A549 (cell line): ENCODE measurements around the gene TMEM120A. TPM values are rescaled to one million over a fixed set of nuclear protein-coding genes. Genes with fewer than 3 reads are reported as not detected.

ENCODE experiments used
- ATAC-seq, 2 experiments: fragments of 200-7000 bp in 1 of 2; fragments of >200 bp in 1 of 2; cut with Nextera tagmentation in 1 of 2; cut with Tn5 transposase in 1 of 2; 3 replicates each; pipeline versions ENCODE4 v1.8.0 to v1.9.1; 2018 to 2020; ENCODE audit warnings: mild to moderate bottlenecking in 1 of 2, moderate library complexity in 1 of 2
- CTCF ChIA-PET: fragments of 300-600 bp; sonication (Branson Sonifier 250); formaldehyde crosslinking; extraction: SDS; loops from one replicate; lab custom pipeline; 2021; ENCODE audit warnings: antibody characterized with exemption, inconsistent platforms; lab: Yijun Ruan, JAX
- POLR2A ChIA-PET: fragments of 350-600 bp; formaldehyde crosslinking; extraction: SDS; loops from one replicate; lab custom pipeline; 2021; ENCODE audit warnings: antibody characterized with exemption, inconsistent platforms; lab: Yijun Ruan, JAX
- DNase-seq, 2 experiments: peaks; one replicate each; pipeline versions ENCODE4 v3.0.0 to v3.0.0-alpha.2; 2011 to 2016; ENCODE audit warnings: low read depth in 1 of 2, low spot score in 1 of 2
- FAIRE-seq: peaks from 2 replicates; lab custom pipeline; 2011; peaks lifted over from hg19 to GRCh38; lab: Jason Lieb, UNC
- H3K27ac ChIP-seq, 2 experiments: fragments of >200 bp; sonication (Bioruptor Twin); formaldehyde crosslinking; 3 replicates each; pipeline ENCODE4 v1.5.1; 2016 to 2017
- H3K4me1 ChIP-seq: fragments of >200 bp; sonication (Bioruptor Twin); formaldehyde crosslinking; 3 replicates; pipeline ENCODE4 v1.6.1; 2016
- H3K4me2 ChIP-seq: fragments of >200 bp; sonication (Bioruptor Twin); formaldehyde crosslinking; 3 replicates; pipeline ENCODE4 v1.6.1; 2016
- H3K4me3 ChIP-seq: fragments of >200 bp; sonication (Bioruptor Twin); formaldehyde crosslinking; 3 replicates; pipeline ENCODE4 v1.5.1; 2016
- H3K9me3 ChIP-seq: fragments of >200 bp; sonication (Bioruptor Twin); formaldehyde crosslinking; 3 replicates; pipeline ENCODE4 v1.6.1; 2016
- BCL3 ChIP-seq: fragments of >200 bp; sonication (Bioruptor Twin); formaldehyde crosslinking; IDR thresholded peaks from 3 replicates; pipeline ENCODE4 v1.6.1; 2016
- CBX2 ChIP-seq: fragments of 200-600 bp; sonication (generic); IDR thresholded peaks from 2 replicates; pipeline ENCODE4 v1.6.1; 2016; ENCODE audit warnings: low read depth, mild to moderate bottlenecking, borderline replicate concordance
- CEBPB ChIP-seq, 2 experiments: fragments of >200 bp in 1 of 2; sonication (Bioruptor Twin) in 1 of 2; formaldehyde crosslinking in 1 of 2; IDR thresholded peaks; 2 replicates each; pipeline ENCODE4 v1.6.1; 2012 to 2016
- CHD4 ChIP-seq: fragments of 200-600 bp; sonication (generic); IDR thresholded peaks from 2 replicates; pipeline ENCODE4 v1.6.1; 2016; ENCODE audit warnings: antibody characterized with exemption, mild to moderate bottlenecking, borderline replicate concordance
- EHF ChIP-seq: fragments of 250-450 bp; sonication (Bioruptor Pico); IDR thresholded peaks from 2 replicates; pipeline ENCODE4 v1.5.0; 2020; ENCODE audit warnings: mild to moderate bottlenecking
- ESRRA ChIP-seq: fragments of 150-350 bp; IDR thresholded peaks from 2 replicates; pipeline ENCODE4 v1.6.1; 2014; ENCODE audit warnings: mild to moderate bottlenecking, low read length, borderline replicate concordance
- FOXS1 ChIP-seq: fragments of 250-450 bp; sonication (Bioruptor Pico); IDR thresholded peaks from 2 replicates; pipeline ENCODE4 v1.5.0; 2020; ENCODE audit warnings: mild to moderate bottlenecking, moderate library complexity
- HDAC2 ChIP-seq: fragments of 200-600 bp; sonication (generic); IDR thresholded peaks from 2 replicates; pipeline ENCODE4 v1.6.1; 2016
- HEYL ChIP-seq: fragments of 250-450 bp; sonication (Bioruptor Pico); IDR thresholded peaks from 2 replicates; pipeline ENCODE4 v1.8.0; 2021; ENCODE audit warnings: mild to moderate bottlenecking, moderate library complexity
- HOXA7 ChIP-seq: fragments of 250-450 bp; sonication (Bioruptor Pico); IDR thresholded peaks from 2 replicates; pipeline ENCODE4 v1.5.0; 2020; ENCODE audit warnings: mild to moderate bottlenecking, moderate library complexity
- HOXB5 ChIP-seq: fragments of 250-450 bp; sonication (Bioruptor Pico); IDR thresholded peaks from 2 replicates; pipeline ENCODE4 v1.5.0; 2020; ENCODE audit warnings: mild to moderate bottlenecking, moderate library complexity
- JUN ChIP-seq, 2 experiments: fragments of >200 bp; sonication (Bioruptor Twin); formaldehyde crosslinking; IDR thresholded peaks; 2 replicates in 1 of 2; 3 replicates in 1 of 2; pipeline ENCODE4 v1.6.1; 2016 to 2017
- JUNB ChIP-seq: fragments of >200 bp; sonication (Bioruptor Twin); formaldehyde crosslinking; IDR thresholded peaks from 2 replicates; pipeline ENCODE4 v1.6.1; 2016
- KDM1A ChIP-seq: fragments of 200-600 bp; sonication (generic); IDR thresholded peaks from 2 replicates; pipeline ENCODE4 v1.6.1; 2016; ENCODE audit warnings: low read depth, mild to moderate bottlenecking
- MAFK ChIP-seq: fragments of 450-650 bp; IDR thresholded peaks from 2 replicates; pipeline ENCODE4 v1.6.1; 2014; ENCODE audit not compliant: partially characterized antibody
- MAX ChIP-seq: IDR thresholded peaks from 2 replicates; pipeline ENCODE4 v1.6.1; 2012
- MYC ChIP-seq: IDR thresholded peaks from 2 replicates; pipeline ENCODE4 v1.6.1; 2012; ENCODE audit warnings: mild to moderate bottlenecking, inconsistent platforms, low read length, improper control_type of control experiment, borderline replicate concordance
- NFE2L2 ChIP-seq: fragments of 150-350 bp; conservative IDR thresholded peaks from 2 replicates; pipeline ENCODE4 v1.6.1; 2014; ENCODE audit warnings: low read length
- NR3C1 ChIP-seq: fragments of >200 bp; sonication (Bioruptor Twin); formaldehyde crosslinking; IDR thresholded peaks from 3 replicates; pipeline ENCODE4 v1.6.1; 2017
- RAD21 ChIP-seq, 2 experiments: fragments of >200 bp in 1 of 2; sonication (Bioruptor Twin) in 1 of 2; formaldehyde crosslinking in 1 of 2; IDR thresholded peaks in 1 of 2; conservative IDR thresholded peaks in 1 of 2; 2 replicates in 1 of 2; 3 replicates in 1 of 2; pipeline ENCODE4 v1.6.1; 2012 to 2018; ENCODE audit warnings: inconsistent platforms in 1 of 2
- RARB ChIP-seq: fragments of 250-450 bp; sonication (Bioruptor Pico); IDR thresholded peaks from 2 replicates; pipeline ENCODE4 v1.8.0; 2021; ENCODE audit warnings: mild to moderate bottlenecking, moderate library complexity
- RFX5 ChIP-seq: fragments of 450-650 bp; IDR thresholded peaks from 2 replicates; pipeline ENCODE4 v1.7.1; 2014; ENCODE audit warnings: antibody characterized with exemption, mild to moderate bottlenecking, moderate library complexity
- SREBF2 ChIP-seq: fragments of 450-650 bp; IDR thresholded peaks from 2 replicates; pipeline ENCODE4 v1.6.1; 2014; ENCODE audit warnings: mild to moderate bottlenecking, moderate library complexity
- ZC3H11A ChIP-seq: fragments of 450-650 bp; IDR thresholded peaks from 2 replicates; pipeline ENCODE4 v1.6.1; 2014; ENCODE audit warnings: antibody characterized with exemption, mild to moderate bottlenecking
- ZNF302 ChIP-seq: fragments of 250-450 bp; sonication (Bioruptor Pico); IDR thresholded peaks from 2 replicates; pipeline ENCODE4 v1.9.0; 2021; ENCODE audit warnings: inconsistent platforms, mild to moderate bottlenecking, moderate library complexity
- WGBS: methylation state at CpG from one replicate; pipeline ENCODE4 v1.1.6; 2017; ENCODE audit errors: missing lambda C conversion rate; 5-methylcytosine and 5-hydroxymethylcytosine counted together
- polyA plus RNA-seq, 4 experiments: library from polyadenylated mRNA; depleted of rRNA in 3 of 4; stranded (reverse); fragments of >200 nt; fragmentation: RNase III in 1 of 4; extraction: RNeasy Plus Mini Kit Qiagen cat#74134 plus additional on column Dnase treatment in 1 of 4; gene quantifications; 2 replicates in 3 of 4; 3 replicates in 1 of 4; pipeline ENCODE4 v1.2.3, GENCODE V29; 2011 to 2017
- TF ChIP-seq, protein P1 (sequence below): fragments of 450-650 bp; IDR thresholded peaks from 2 replicates; pipeline ENCODE4 v1.6.1; 2014; ENCODE audit warnings: antibody characterized with exemption
- TF ChIP-seq, protein P2 (sequence below): IDR thresholded peaks from 2 replicates; pipeline ENCODE4 v1.6.1; 2012; ENCODE audit warnings: low read depth, borderline replicate concordance

Gene TMEM120A
- polyA plus RNA-seq, 2 of the 4 experiments (the other 2 are of a cell fraction) = 46.0 to 53.8 TPM

GRCh38 chr7:75981453-75982305 is 12.7 kb downstream of the TMEM120A start:
- no peak for TF ChIP-seq HOXA7 (CRISPR knock-in tag)
- no peak for TF ChIP-seq JUN (IDR thresholded peaks at IDR 0.05)
- no peak for TF ChIP-seq HDAC2
- TF ChIP-seq NFE2L2 = no peak
- TF ChIP-seq ZNF302 (CRISPR knock-in tag) = no peak
- TF ChIP-seq KDM1A = no peak
- no peak for TF ChIP-seq NR3C1
- no peak for TF ChIP-seq HOXB5 (CRISPR knock-in tag)
- TF ChIP-seq MAFK = no peak
- TF ChIP-seq MYC = no peak
- no peak for TF ChIP-seq EHF (CRISPR knock-in tag)
- TF ChIP-seq SREBF2 = no peak
- TF ChIP-seq CEBPB (IDR thresholded peaks at IDR 0.05) = no peak
- no peak for TF ChIP-seq MAX
- no peak for TF ChIP-seq BCL3
- POLR2A ChIA-PET = no interaction called here
- 83% methylated on average over 33 of the region's 38 CpGs for WGBS
- Histone ChIP-seq H3K4me1 (peaks cover 15% of the 10 kb centered on the region), H3K4me2 (no peak overlapping the region), H3K9me3 (no peaks in the 10 kb centered on the region), H3K27ac (no peak overlapping the region), H3K4me3 (no peak overlapping the region)
- ATAC-seq (peak in 1 of 2 experiments; percentile 2; a peak in 1 of 6 replicates), FAIRE-seq (no peak), DNase-seq (no peak)
- CTCF ChIA-PET = interaction anchor here (0.5 to 1.4 kb wide), 6 partner anchors 10 to 149 kb away, joined by 3 read pairs; no protein-coding TSS in a partner anchor

- ChIA-PET POLR2A (no interaction called here), CTCF (interaction anchor here (0.5 to 1.4 kb wide), 3 partner anchors 35 to 150 kb away, joined by 3 read pairs; no protein-coding TSS in a partner anchor)
- Histone ChIP-seq H3K4me3 (no peak overlapping the region), H3K27ac (no peak overlapping the region), H3K4me1 (peaks cover 15% of the 10 kb centered on the region), H3K4me2 (no peak overlapping the region), H3K9me3 (no peaks in the 10 kb centered on the region)
- no peak for FAIRE-seq
- ATAC-seq = no peak; a peak in 1 of 6 replicates
- 87% methylated on average over 12 of the region's 12 CpGs for WGBS
- TF ChIP-seq HEYL = no peak
- TF ChIP-seq, protein P1, sequence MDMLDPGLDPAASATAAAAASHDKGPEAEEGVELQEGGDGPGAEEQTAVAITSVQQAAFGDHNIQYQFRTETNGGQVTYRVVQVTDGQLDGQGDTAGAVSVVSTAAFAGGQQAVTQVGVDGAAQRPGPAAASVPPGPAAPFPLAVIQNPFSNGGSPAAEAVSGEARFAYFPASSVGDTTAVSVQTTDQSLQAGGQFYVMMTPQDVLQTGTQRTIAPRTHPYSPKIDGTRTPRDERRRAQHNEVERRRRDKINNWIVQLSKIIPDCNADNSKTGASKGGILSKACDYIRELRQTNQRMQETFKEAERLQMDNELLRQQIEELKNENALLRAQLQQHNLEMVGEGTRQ = no peak
- TF ChIP-seq CHD4 = no peak
- TF ChIP-seq ESRRA = no peak
- TF ChIP-seq RFX5 = no peak
- no peak for TF ChIP-seq MYC
- TF ChIP-seq, protein P2, sequence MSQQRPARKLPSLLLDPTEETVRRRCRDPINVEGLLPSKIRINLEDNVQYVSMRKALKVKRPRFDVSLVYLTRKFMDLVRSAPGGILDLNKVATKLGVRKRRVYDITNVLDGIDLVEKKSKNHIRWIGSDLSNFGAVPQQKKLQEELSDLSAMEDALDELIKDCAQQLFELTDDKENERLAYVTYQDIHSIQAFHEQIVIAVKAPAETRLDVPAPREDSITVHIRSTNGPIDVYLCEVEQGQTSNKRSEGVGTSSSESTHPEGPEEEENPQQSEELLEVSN = no peak
- TF ChIP-seq BCL3 = no peak
- no peak for TF ChIP-seq CBX2
- TF ChIP-seq ZC3H11A = no peak
- no peak for TF ChIP-seq FOXS1 (CRISPR knock-in tag)
- no peak for TF ChIP-seq RARB (CRISPR knock-in tag)
- no peak for TF ChIP-seq NR3C1
- no peak for TF ChIP-seq RAD21 (conservative IDR thresholded peaks at IDR 0.05 in 1 of 2, IDR thresholded peaks at IDR 0.05 in 1 of 2)
- TF ChIP-seq KDM1A = no peak
- no peak for TF ChIP-seq JUNB
- no peak for TF ChIP-seq SREBF2
- no peak for DNase-seq
These were observed 13.3 kb downstream of the TMEM120A start for GRCh38 chr7:75981203-75981452.
